Vagina (tissue), 2 donors: Measurements from ENCODE around the gene BAHD1. TPM values are rescaled to one million over a fixed set of nuclear protein-coding genes. Genes with fewer than 3 reads are reported as not detected.
A peak's percentile ranks its signal among the peaks of the same experiment; 100 is the strongest.

Experiments
- DNase-seq, 2 donors: peaks; one replicate each; pipeline ENCODE4 v3.0.0-alpha.2; 2017; ENCODE audit errors: extremely low spot score in 2 of 2
- H3K27ac ChIP-seq: fragments of 200-600 bp; sonication (generic); one replicate; pipeline ENCODE4 v1.5.1; 2019
- H3K27me3 ChIP-seq: fragments of 200-600 bp; sonication (generic); one replicate; pipeline ENCODE4 v1.5.1; 2019
- H3K36me3 ChIP-seq, 2 donors: fragments of 200-600 bp; sonication (generic); one replicate each; pipeline ENCODE4 v1.5.1; 2017 to 2019
- H3K4me1 ChIP-seq: fragments of 200-600 bp; sonication (generic); one replicate; pipeline ENCODE4 v1.5.1; 2019
- H3K4me3 ChIP-seq, 2 donors: fragments of 200-600 bp; sonication (generic); 1 replicate in 1 of 2; 2 replicates in 1 of 2; pipeline ENCODE4 v1.5.1; 2016 to 2019
- H3K9me3 ChIP-seq: fragments of 200-600 bp; sonication (generic); one replicate; pipeline ENCODE4 v1.5.1; 2019
- POLR2A ChIP-seq, 2 donors: fragments of 450-650 bp; IDR thresholded peaks; one replicate each; pipeline ENCODE4 v1.6.1; 2017; ENCODE audit warnings: antibody characterized with exemption in 2 of 2, mild to moderate bottlenecking in 2 of 2, moderate library complexity in 2 of 2
- POLR2AphosphoS5 ChIP-seq, 2 donors: sonication (generic); formaldehyde crosslinking; IDR thresholded peaks; one replicate each; pipeline ENCODE4 v1.9.0; 2017; ENCODE audit warnings: antibody characterized with exemption in 2 of 2, mild to moderate bottlenecking in 2 of 2, low read depth in 1 of 2; ENCODE audit not compliant: insufficient read depth in 1 of 2
- intact Hi-C: fragments of 100-400 bp; cut with DNase I; formaldehyde crosslinking; loops from one replicate; pipeline ENCODE4 v1.15.1; 2023
- total RNA-seq: library from RNA; depleted of rRNA; stranded (reverse); fragments of >200 nt; gene quantifications from one replicate; pipeline ENCODE4 v1.2.3, GENCODE V29; 2016
- TF ChIP-seq, protein P1 (sequence below), 3 experiments: fragments of 450-650 bp in 2 of 3; fragments of 200-600 bp in 1 of 3; sonication (generic) in 1 of 3; IDR thresholded peaks; one replicate each; pipeline ENCODE4 v1.5.1; 2017 to 2019; ENCODE audit warnings: antibody characterized with exemption in 3 of 3, mild to moderate bottlenecking in 2 of 3, moderate library complexity in 2 of 3

Gene BAHD1
- total RNA-seq, 1 donor from 2014 or later: 9.6 TPM

DNA sequence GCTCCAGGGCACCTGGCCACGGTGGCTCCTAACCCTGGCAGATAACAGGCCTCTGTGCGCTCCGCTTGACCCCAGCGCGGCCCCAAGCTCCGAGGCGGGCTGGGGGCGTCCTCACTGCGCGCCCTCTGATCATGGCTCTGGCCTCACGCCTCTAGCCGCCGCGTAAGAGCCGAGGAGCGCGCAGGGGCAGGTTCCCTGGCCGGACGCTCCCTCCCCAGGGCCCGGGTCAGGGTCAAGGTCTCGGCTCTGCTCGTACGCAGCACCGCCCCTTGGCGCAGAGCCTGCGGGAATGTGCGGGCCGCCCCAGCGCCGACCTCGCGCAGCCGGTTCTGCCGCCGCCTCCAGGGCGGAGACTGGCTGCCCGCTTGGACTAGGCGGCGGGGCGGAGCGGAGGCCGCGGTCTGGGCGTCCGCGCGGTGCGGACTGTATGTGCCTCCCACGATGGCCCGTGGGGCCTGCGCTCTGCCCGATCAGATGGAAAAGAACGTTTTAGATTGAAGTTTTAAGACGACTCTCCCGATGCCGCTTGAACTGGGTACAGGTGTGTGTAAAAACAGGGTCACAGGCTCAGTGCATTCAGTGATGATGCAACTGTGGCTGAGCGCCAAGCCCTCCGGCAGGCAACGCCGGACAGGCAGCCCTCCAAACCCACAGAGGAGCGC, 70.8 kb downstream of the BAHD1 start:
- intact Hi-C loops: no loop called here
- Histone ChIP-seq H3K9me3 (no peaks in the 10 kb centered on the region), H3K4me1 (peaks cover 31% of the 10 kb centered on the region), H3K27ac (no peak overlapping the region), H3K36me3 (no peaks in the 10 kb centered on the region), H3K4me3 (peak overlapping the region; percentile 53 to 57), H3K27me3 (no peaks in the 10 kb centered on the region)
- TF ChIP-seq POLR2A (IDR thresholded peaks at IDR 0.05) (no peak), POLR2AphosphoS5 (IDR thresholded peaks at IDR 0.05; ENCODE audit: insufficient read depth in 1 of 2, low read depth in 1 of 2) (peak in 1 of 2 donors; percentile 43)
- TF ChIP-seq, protein P1, sequence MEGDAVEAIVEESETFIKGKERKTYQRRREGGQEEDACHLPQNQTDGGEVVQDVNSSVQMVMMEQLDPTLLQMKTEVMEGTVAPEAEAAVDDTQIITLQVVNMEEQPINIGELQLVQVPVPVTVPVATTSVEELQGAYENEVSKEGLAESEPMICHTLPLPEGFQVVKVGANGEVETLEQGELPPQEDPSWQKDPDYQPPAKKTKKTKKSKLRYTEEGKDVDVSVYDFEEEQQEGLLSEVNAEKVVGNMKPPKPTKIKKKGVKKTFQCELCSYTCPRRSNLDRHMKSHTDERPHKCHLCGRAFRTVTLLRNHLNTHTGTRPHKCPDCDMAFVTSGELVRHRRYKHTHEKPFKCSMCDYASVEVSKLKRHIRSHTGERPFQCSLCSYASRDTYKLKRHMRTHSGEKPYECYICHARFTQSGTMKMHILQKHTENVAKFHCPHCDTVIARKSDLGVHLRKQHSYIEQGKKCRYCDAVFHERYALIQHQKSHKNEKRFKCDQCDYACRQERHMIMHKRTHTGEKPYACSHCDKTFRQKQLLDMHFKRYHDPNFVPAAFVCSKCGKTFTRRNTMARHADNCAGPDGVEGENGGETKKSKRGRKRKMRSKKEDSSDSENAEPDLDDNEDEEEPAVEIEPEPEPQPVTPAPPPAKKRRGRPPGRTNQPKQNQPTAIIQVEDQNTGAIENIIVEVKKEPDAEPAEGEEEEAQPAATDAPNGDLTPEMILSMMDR (IDR thresholded peaks at IDR 0.05): no peak
- no peak for DNase-seq

DNA sequence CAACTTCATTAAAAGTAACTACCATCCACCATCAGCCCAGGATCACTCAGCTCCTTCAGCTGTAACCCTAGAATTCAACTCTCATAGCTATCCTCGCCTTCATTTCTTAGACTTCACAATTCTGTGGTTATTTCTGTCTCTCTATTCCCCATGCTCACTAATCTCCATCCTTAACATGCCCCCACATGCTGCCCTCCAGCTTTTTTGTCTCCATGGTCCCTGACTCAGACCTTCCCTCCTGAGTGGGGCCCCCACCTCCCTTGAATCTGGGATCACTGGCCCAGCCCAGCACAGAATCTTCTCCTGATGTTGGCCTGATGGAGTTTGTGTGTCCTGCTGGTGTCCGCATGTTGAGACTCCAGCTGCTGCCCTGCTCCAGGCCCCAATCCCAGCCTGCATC, 71.7 kb downstream of the BAHD1 start:
- intact Hi-C loops: no loop called here
- Histone ChIP-seq H3K4me1 (peaks cover 23% of the 10 kb centered on the region), H3K27ac (no peak overlapping the region), H3K9me3 (no peaks in the 10 kb centered on the region), H3K36me3 (no peaks in the 10 kb centered on the region), H3K27me3 (no peaks in the 10 kb centered on the region), H3K4me3 (no peak overlapping the region)
- no peak for DNase-seq
- TF ChIP-seq POLR2A (IDR thresholded peaks at IDR 0.05) (no peak), POLR2AphosphoS5 (IDR thresholded peaks at IDR 0.05; ENCODE audit: insufficient read depth in 1 of 2, low read depth in 1 of 2) (no peak)
- TF ChIP-seq, protein P1 (IDR thresholded peaks at IDR 0.05): no peak

DNA sequence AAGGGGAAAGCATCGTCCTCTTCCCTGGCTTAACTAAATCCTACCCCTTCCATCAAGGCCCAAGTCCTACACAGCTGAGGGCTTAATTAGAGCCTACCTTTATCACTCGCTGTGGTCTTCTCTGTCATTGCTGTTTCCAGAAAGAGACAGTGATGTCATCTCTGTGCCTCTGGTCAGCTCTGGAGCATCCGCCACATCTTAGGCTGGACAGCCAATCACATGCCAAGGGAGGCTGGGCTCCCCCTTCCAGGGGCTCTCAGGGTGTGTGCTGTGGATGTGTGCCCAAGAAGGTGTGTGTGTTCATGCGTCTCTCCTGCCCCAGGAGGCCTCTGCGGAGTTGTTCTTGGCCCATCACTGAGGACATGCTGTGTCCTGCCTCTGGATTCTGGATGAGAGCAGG, 72.9 kb downstream of the BAHD1 start:
- TF ChIP-seq, protein P1 (IDR thresholded peaks at IDR 0.05): no peak
- TF ChIP-seq POLR2A (IDR thresholded peaks at IDR 0.05): no peak
- no peak for TF ChIP-seq POLR2AphosphoS5 (IDR thresholded peaks at IDR 0.05; ENCODE audit: insufficient read depth in 1 of 2, low read depth in 1 of 2)
- no peaks in the 10 kb centered on the region for H3K36me3 ChIP-seq
- H3K27ac ChIP-seq: no peak overlapping the region
- no peak for DNase-seq
- H3K4me3 ChIP-seq: no peak overlapping the region
- peaks cover 20% of the 10 kb centered on the region for H3K4me1 ChIP-seq
- H3K9me3 ChIP-seq: no peaks in the 10 kb centered on the region
- H3K27me3 ChIP-seq: no peaks in the 10 kb centered on the region
- intact Hi-C loops: no loop called here

DNA sequence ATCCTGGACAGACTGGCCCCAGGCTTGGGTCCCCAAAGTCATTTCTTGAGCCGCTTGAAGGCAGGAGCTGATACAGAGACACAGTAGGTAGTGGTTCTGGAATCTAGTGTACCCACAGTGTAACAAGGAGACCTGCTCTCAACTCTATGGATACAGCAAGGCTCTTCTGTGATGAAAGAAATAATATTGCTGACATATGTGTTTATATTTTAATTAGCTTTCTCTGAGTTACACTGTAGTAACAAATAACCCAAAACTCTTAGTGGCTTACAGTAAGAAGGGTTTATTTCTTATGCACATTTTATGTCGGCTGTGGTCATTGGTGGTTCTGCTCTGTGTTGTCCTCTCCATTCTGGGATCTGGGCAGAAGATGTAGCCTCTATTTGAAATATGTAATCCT, 75.6 kb downstream of the BAHD1 start:
- Histone ChIP-seq H3K27me3 (no peaks in the 10 kb centered on the region), H3K4me3 (no peak overlapping the region), H3K9me3 (no peaks in the 10 kb centered on the region), H3K36me3 (no peaks in the 10 kb centered on the region), H3K4me1 (peaks cover 10% of the 10 kb centered on the region), H3K27ac (no peak overlapping the region)
- TF ChIP-seq, protein P1 (IDR thresholded peaks at IDR 0.05): no peak
- TF ChIP-seq POLR2A (IDR thresholded peaks at IDR 0.05): no peak
- no peak for TF ChIP-seq POLR2AphosphoS5 (IDR thresholded peaks at IDR 0.05; ENCODE audit: insufficient read depth in 1 of 2, low read depth in 1 of 2)
- intact Hi-C loops: no loop called here
- DNase-seq: peak in 1 of 2 donors; percentile 37

Other genes with a start within 250 kb of the BAHD1 start
- 19.9 TPM for gene PAK6, start 201.9 kb upstream of the BAHD1 start, total RNA-seq
- not detected for gene ANKRD63, start 157.9 kb upstream of the BAHD1 start, total RNA-seq
- 14.0 TPM for gene PLCB2, start 133.0 kb upstream of the BAHD1 start, total RNA-seq
- gene INAFM2, start 117.3 kb upstream of the BAHD1 start, total RNA-seq: 5.2 TPM
- gene CCDC9B, start 100.0 kb upstream of the BAHD1 start, total RNA-seq: 16.0 TPM
- 9.8 TPM for gene PHGR1, start 89.9 kb upstream of the BAHD1 start, total RNA-seq
- gene DISP2, start 82.7 kb upstream of the BAHD1 start, total RNA-seq: 0.74 TPM
- 13.5 TPM for gene KNSTRN, start 58.2 kb upstream of the BAHD1 start, total RNA-seq
- 30.4 TPM for gene IVD, start 35.2 kb upstream of the BAHD1 start, total RNA-seq
- 8.6 TPM for gene CHST14, start 30.0 kb downstream of the BAHD1 start, total RNA-seq
- 20.6 TPM for gene CCDC32, start 124.1 kb downstream of the BAHD1 start, total RNA-seq
- gene RPUSD2, start 128.3 kb downstream of the BAHD1 start, total RNA-seq: 12.8 TPM
- 3.4 TPM for gene KNL1, start 153.3 kb downstream of the BAHD1 start, total RNA-seq